K562 treated with DMSO at 1 percent for 12 hours (cell line): Measurements from ENCODE around the gene CCL13. TPM values are rescaled to one million over a fixed set of nuclear protein-coding genes. Genes with fewer than 3 reads are reported as not detected.

Source experiments
- total RNA-seq: library from RNA; unstranded; fragments of 300-600 nt; gene quantifications from 2 replicates; pipeline ENCODE4 v1.2.3, GENCODE V29; 2022; ENCODE audit not compliant: insufficient read depth

CCL13 gene
- not detected in 2 replicates for total RNA-seq

DNA sequence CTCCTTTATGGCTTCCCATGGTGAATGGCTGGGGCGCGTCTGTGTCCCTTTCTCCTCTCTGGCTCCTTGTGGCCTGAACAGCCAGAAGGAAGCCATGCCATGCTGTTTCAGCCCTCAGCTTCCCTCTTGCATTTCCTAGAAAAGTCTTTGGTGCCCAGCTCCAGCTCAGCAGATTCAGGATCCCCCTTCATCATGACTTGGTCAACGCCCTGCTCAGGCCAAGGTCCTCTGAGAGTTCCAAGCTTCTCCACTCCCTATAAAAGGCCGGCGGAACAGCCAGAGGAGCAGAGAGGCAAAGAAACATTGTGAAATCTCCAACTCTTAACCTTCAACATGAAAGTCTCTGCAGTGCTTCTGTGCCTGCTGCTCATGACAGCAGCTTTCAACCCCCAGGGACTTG lies at the start of gene CCL13:
TSS of gene CCL13 (plus strand) at position 287 of the 400 bp plus-strand sequence. CDS start at position 334, 47 bp downstream.

DNA sequence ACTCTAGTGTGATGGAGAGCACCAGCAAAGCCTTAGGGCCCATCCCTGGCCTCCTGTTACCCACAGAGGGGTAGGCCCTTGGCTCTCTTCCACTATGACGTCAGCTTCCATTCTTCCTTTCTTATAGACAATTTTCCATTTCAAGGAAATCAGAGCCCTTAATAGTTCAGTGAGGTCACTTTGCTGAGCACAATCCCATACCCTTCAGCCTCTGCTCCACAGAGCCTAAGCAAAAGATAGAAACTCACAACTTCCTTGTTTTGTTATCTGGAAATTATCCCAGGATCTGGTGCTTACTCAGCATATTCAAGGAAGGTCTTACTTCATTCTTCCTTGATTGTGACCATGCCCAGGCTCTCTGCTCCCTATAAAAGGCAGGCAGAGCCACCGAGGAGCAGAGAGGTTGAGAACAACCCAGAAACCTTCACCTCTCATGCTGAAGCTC lies 37.2 kb upstream of the CCL13 start, which contains the start of gene CCL8:
TSS of gene CCL8 (plus strand) at position 397 of the 445 bp plus-strand sequence. CDS start 67 bp downstream, outside the sequence.

DNA sequence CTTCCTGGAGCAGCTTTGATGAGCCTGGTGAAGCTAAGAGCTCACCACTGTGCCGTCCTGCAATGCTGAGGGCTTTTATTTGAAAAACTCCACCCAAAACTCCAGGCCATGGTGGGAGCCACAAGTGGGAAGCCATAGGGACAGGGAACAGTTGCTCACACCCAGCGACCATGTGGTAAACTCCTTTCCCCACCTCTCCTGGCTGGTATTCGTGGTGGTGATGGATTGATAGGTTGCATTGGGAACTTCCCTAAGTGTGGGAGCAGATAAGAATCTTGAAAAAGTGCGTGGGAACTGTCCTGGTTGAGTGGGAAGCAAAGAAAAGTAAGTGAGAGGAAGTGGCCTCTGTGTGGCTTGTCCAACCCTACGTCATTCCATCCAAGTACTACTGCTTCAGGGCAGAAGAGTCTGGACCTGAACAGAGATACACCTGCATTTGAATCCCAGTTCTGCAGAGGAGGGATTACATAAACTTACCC lies 6.9 kb downstream of the CCL13 start, which contains the start of gene CCL1:
TSS of gene CCL1 (minus strand) at position 51 of the 479 bp plus-strand sequence. CDS start 72 bp downstream, outside the sequence.

Other genes with a start within 250 kb of the CCL13 start
- 5.5 TPM in 1 of 2 replicates, not detected in the other for gene CCL2, start 101.2 kb upstream of the CCL13 start, total RNA-seq
- gene CCL7, start 86.3 kb upstream of the CCL13 start, total RNA-seq = not detected in 2 replicates
- gene CCL11, start 70.7 kb upstream of the CCL13 start, total RNA-seq = not detected in 2 replicates
- 1.00 TPM in 1 of 2 replicates, not detected in the other for gene CCL8, start 37.0 kb upstream of the CCL13 start, total RNA-seq
- gene CCL1, start 6.8 kb downstream of the CCL13 start, total RNA-seq = not detected in 2 replicates
- gene TMEM132E, start 223.1 kb downstream of the CCL13 start, total RNA-seq = not detected in 2 replicates